Hepatic stellate cell (primary cell): ENCODE measurements around the gene NPS.

Source experiments
- DNase-seq: peaks from one replicate; pipeline ENCODE4 v3.0.0; 2011; ENCODE audit warnings: low spot score

The NPS gene

GRCh38 chr10:127549009-127549408 lies at the start of gene NPS:
NPS (plus strand) TSS chr10:127549309; CDS start chr10:127549369, 60 bp downstream.
- DNase-seq = no peak

GRCh38 chr10:127500127-127500526 lies 49.0 kb upstream of the NPS start:
- no peak for DNase-seq

GRCh38 chr10:127506094-127506493 lies 43.0 kb upstream of the NPS start:
- DNase-seq = no peak

- no peak for DNase-seq
Measured at GRCh38 chr10:127522298-127522697, 26.8 kb upstream of the NPS start.

- DNase-seq = no peak
Measured at GRCh38 chr10:127523476-127523875, 25.6 kb upstream of the NPS start.

GRCh38 chr10:127524229-127524628 lies 24.9 kb upstream of the NPS start:
- no peak for DNase-seq

GRCh38 chr10:127524908-127525665 lies 24.0 kb upstream of the NPS start:
- DNase-seq = no peak

GRCh38 chr10:127525686-127526085 lies 23.4 kb upstream of the NPS start:
- DNase-seq = no peak

- DNase-seq = no peak
Measured at GRCh38 chr10:127526161-127526560, 22.9 kb upstream of the NPS start.

- no peak for DNase-seq
Measured at GRCh38 chr10:127527320-127527719, 21.8 kb upstream of the NPS start.

GRCh38 chr10:127527891-127528290 lies 21.2 kb upstream of the NPS start:
- DNase-seq = no peak

- DNase-seq = no peak
Measured at GRCh38 chr10:127532193-127532592, 16.9 kb upstream of the NPS start.

GRCh38 chr10:127532659-127533058 lies 16.4 kb upstream of the NPS start:
- no peak for DNase-seq

GRCh38 chr10:127534074-127534473 lies 15.0 kb upstream of the NPS start:
- no peak for DNase-seq

- no peak for DNase-seq
Measured at GRCh38 chr10:127534496-127534895, 14.6 kb upstream of the NPS start.

GRCh38 chr10:127535802-127536515 lies 13.2 kb upstream of the NPS start:
- no peak for DNase-seq

GRCh38 chr10:127536972-127537760 lies 11.9 kb upstream of the NPS start:
- DNase-seq = no peak

GRCh38 chr10:127537924-127538323 lies 11.2 kb upstream of the NPS start:
- no peak for DNase-seq

- no peak for DNase-seq
Measured at GRCh38 chr10:127548022-127548421, 1.1 kb upstream of the NPS start.

GRCh38 chr10:127550861-127551260 lies 1.8 kb downstream of the NPS start:
- no peak for DNase-seq

- no peak for DNase-seq
Measured at GRCh38 chr10:127552446-127552845, 3.3 kb downstream of the NPS start.

GRCh38 chr10:127553417-127553816 lies 4.3 kb downstream of the NPS start:
- DNase-seq = no peak

GRCh38 chr10:127556916-127557315 lies 7.8 kb downstream of the NPS start:
- DNase-seq = no peak
